K562 (cell line): Measurements from ENCODE around the gene CCL27. TPM values are rescaled to one million over a fixed set of nuclear protein-coding genes. Genes with fewer than 3 reads are reported as not detected.

Source experiments
- BCOR ChIP-seq: fragments of 450-650 bp; IDR thresholded peaks from 2 replicates; pipeline ENCODE4 v1.6.1; 2016
- CBFA2T2 ChIP-seq: fragments of 450-650 bp; conservative IDR thresholded peaks from 2 replicates; pipeline ENCODE4 v1.6.1; 2017; ENCODE audit warnings: mild to moderate bottlenecking
- GTF2B ChIP-seq: IDR thresholded peaks from 2 replicates; pipeline ENCODE4 v1.6.1; 2011; ENCODE audit not compliant: insufficient read length; ENCODE audit errors: extremely low read depth
- NRF1 ChIP-seq, 2 experiments: fragments of 450-650 bp; IDR thresholded peaks in 1 of 2; conservative IDR thresholded peaks in 1 of 2; 2 replicates each; pipeline ENCODE4 v1.6.1; 2014; ENCODE audit warnings: mild to moderate bottlenecking in 2 of 2
- PHF20 ChIP-seq: fragments of 450-650 bp; IDR thresholded peaks from 2 replicates; pipeline ENCODE4 v1.6.1; 2018; ENCODE audit not compliant: partially characterized antibody
- SRSF1 ChIP-seq: fragments of 200-400 bp; formaldehyde crosslinking; IDR thresholded peaks from 2 replicates; pipeline ENCODE4 v1.6.1; 2017; ENCODE audit warnings: mild to moderate bottlenecking, low read depth, low read length, moderate library complexity
- ZKSCAN1 ChIP-seq: fragments of 150-350 bp; IDR thresholded peaks from 2 replicates; pipeline ENCODE4 v1.6.1; 2016; ENCODE audit warnings: low read depth, low read length
- ZNF589 ChIP-seq: fragments of 200-800 bp; sonication (Bioruptor generic); IDR thresholded peaks from 2 replicates; pipeline ENCODE4 v1.6.1; 2016; ENCODE audit warnings: low read depth, missing genetic modification characterization, missing compliant biosample characterization
- ZNF707 ChIP-seq: fragments of 250-450 bp; sonication (Bioruptor Pico); conservative IDR thresholded peaks from 2 replicates; pipeline ENCODE4 v1.8.0; 2022; ENCODE audit warnings: inconsistent platforms, mild to moderate bottlenecking, moderate library complexity
- ZSCAN32 ChIP-seq: fragments of 450-650 bp; formaldehyde crosslinking; IDR thresholded peaks from 2 replicates; pipeline ENCODE4 v1.4.0; 2020; ENCODE audit warnings: mild to moderate bottlenecking, moderate library complexity
- polyA plus RNA-seq, 8 experiments: library from polyadenylated mRNA; depleted of rRNA in 4 of 8; stranded (reverse) in 5 of 8; unstranded in 3 of 8; fragments of >200 nt; fragmentation: Nextera tagmentation in 2 of 8; fragmentation: Illumina TruSeq in 1 of 8; extraction: Ambion mirVana in 2 of 8; extraction: Trizol in 1 of 8; gene quantifications; 2 replicates each; pipeline versions ENCODE4 v1.2.1 to v1.2.3, GENCODE V29; 2011 to 2014; ENCODE audit warnings: inconsistent platforms in 1 of 8, missing spikeins in 1 of 8
- total RNA-seq, 7 experiments: library from RNA; depleted of rRNA in 6 of 7; stranded (reverse); fragments of >200 nt in 6 of 7; fragmentation: Illumina TruSeq in 2 of 7; extraction: Trizol in 2 of 7; gene quantifications; 2 replicates each; pipeline versions ENCODE4 v1.2.1 to v1.2.3, GENCODE V29; 2011 to 2021; ENCODE audit warnings: low replicate concordance in 1 of 7
- TF ChIP-seq, protein P1 (sequence below): IDR thresholded peaks from 2 replicates; pipeline ENCODE4 v1.6.1; 2016; ENCODE audit warnings: missing genetic modification characterization, missing compliant biosample characterization
- TF ChIP-seq, protein P2 (sequence below): fragments of 450-650 bp; IDR thresholded peaks from 2 replicates; pipeline ENCODE4 v1.7.1; 2018; ENCODE audit warnings: mild to moderate bottlenecking, low read depth; ENCODE audit not compliant: partially characterized antibody
- TF ChIP-seq, protein P3 (sequence below): fragments of 250-450 bp; sonication (Bioruptor Pico); IDR thresholded peaks from 2 replicates; pipeline ENCODE4 v1.8.0; 2021; ENCODE audit warnings: borderline replicate concordance, mild to moderate bottlenecking, moderate library complexity; ENCODE audit not compliant: poor library complexity, severe bottlenecking
- TF ChIP-seq, protein P4 (sequence below): sonication (generic); formaldehyde crosslinking; IDR thresholded peaks from 2 replicates; pipeline ENCODE4 v1.8.1; 2022; ENCODE audit warnings: missing genetic modification reagents
- TF ChIP-seq, protein P5 (sequence below): sonication (generic); formaldehyde crosslinking; IDR thresholded peaks from 2 replicates; pipeline ENCODE4 v1.8.1; 2023; ENCODE audit warnings: mild to moderate bottlenecking, missing genetic modification reagents

Gene CCL27
- total and polyA plus RNA-seq, 9 of the 15 experiments (the other 6 are each of a cell fraction or from before 2014, with no cell fraction given): 0.10 to 0.53 (median 0.27) TPM; not detected in 5

DNA sequence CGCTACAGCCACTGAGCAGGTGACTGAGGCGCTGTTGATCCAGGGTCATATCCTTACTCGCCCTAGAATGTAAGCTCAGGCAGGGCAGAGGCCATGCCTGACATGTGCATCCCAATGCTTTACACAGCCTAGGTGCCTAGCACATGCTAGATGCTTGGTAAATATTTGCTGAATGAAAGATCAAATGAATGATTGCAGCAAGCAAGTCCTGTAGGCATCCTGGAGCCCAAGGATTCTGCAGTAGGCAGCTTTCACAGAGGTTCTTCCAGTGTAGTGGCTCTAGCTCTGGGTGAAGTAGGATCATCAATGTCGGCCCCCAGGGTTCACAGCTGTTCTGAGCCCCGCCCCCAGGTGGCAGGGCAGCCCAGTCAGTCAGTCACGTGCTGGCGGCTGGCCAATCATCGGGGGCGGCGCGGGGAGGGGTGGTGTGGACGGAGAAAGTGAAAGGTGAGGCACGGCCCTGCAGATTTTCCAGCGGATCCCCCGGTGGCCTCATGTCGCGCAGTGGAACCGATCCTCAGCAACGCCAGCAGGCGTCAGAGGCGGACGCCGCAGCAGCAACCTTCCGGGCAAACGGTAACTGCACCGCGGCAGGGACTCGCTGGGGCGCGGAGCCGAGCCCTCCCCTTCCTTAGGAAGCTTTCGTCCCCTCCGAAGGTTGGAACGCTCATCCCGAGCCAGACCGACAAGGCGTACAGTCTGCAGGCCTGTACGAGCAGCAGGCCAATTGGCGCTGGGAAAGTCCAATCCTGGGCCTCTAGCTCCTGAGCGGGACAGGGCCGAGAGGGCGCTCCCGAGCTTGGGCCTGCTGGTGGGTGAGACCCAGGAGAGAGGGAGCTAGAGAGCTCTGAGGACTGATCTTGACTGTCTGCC is 16.0 kb downstream of the CCL27 start, which contains the start of gene GALT (continued):
- TF ChIP-seq PHF20 (no peak), SRSF1 (no peak), BCOR (peak; percentile 48; the same call in 1 of the 2 replicates), ZNF707 (CRISPR knock-in tag) (no peak), NRF1 (conservative IDR thresholded peaks at IDR 0.05 in 1 of 2, IDR thresholded peaks at IDR 0.05 in 1 of 2) (peak in 1 of 2 experiments; percentile 57; a peak in 2 of 4 replicates), GTF2B (no peak), ZNF589 (CRISPR knock-in tag) (no peak), CBFA2T2 (peak; percentile 73), ZSCAN32 (CRISPR knock-in tag) (no peak), ZKSCAN1 (no peak)
- TF ChIP-seq, protein P1, sequence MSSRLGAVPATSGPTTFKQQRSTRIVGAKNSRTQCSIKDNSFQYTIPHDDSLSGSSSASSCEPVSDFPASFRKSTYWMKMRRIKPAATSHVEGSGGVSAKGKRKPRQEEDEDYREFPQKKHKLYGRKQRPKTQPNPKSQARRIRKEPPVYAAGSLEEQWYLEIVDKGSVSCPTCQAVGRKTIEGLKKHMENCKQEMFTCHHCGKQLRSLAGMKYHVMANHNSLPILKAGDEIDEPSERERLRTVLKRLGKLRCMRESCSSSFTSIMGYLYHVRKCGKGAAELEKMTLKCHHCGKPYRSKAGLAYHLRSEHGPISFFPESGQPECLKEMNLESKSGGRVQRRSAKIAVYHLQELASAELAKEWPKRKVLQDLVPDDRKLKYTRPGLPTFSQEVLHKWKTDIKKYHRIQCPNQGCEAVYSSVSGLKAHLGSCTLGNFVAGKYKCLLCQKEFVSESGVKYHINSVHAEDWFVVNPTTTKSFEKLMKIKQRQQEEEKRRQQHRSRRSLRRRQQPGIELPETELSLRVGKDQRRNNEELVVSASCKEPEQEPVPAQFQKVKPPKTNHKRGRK (tag): no peak
- TF ChIP-seq, protein P2, sequence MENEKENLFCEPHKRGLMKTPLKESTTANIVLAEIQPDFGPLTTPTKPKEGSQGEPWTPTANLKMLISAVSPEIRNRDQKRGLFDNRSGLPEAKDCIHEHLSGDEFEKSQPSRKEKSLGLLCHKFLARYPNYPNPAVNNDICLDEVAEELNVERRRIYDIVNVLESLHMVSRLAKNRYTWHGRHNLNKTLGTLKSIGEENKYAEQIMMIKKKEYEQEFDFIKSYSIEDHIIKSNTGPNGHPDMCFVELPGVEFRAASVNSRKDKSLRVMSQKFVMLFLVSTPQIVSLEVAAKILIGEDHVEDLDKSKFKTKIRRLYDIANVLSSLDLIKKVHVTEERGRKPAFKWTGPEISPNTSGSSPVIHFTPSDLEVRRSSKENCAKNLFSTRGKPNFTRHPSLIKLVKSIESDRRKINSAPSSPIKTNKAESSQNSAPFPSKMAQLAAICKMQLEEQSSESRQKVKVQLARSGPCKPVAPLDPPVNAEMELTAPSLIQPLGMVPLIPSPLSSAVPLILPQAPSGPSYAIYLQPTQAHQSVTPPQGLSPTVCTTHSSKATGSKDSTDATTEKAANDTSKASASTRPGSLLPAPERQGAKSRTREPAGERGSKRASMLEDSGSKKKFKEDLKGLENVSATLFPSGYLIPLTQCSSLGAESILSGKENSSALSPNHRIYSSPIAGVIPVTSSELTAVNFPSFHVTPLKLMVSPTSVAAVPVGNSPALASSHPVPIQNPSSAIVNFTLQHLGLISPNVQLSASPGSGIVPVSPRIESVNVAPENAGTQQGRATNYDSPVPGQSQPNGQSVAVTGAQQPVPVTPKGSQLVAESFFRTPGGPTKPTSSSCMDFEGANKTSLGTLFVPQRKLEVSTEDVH: no peak
- TF ChIP-seq, protein P3, sequence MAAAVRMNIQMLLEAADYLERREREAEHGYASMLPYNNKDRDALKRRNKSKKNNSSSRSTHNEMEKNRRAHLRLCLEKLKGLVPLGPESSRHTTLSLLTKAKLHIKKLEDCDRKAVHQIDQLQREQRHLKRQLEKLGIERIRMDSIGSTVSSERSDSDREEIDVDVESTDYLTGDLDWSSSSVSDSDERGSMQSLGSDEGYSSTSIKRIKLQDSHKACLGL (CRISPR knock-in tag): no peak
- TF ChIP-seq, protein P4, sequence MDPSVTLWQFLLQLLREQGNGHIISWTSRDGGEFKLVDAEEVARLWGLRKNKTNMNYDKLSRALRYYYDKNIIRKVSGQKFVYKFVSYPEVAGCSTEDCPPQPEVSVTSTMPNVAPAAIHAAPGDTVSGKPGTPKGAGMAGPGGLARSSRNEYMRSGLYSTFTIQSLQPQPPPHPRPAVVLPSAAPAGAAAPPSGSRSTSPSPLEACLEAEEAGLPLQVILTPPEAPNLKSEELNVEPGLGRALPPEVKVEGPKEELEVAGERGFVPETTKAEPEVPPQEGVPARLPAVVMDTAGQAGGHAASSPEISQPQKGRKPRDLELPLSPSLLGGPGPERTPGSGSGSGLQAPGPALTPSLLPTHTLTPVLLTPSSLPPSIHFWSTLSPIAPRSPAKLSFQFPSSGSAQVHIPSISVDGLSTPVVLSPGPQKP (CRISPR knock-in tag): no peak
- TF ChIP-seq, protein P5, sequence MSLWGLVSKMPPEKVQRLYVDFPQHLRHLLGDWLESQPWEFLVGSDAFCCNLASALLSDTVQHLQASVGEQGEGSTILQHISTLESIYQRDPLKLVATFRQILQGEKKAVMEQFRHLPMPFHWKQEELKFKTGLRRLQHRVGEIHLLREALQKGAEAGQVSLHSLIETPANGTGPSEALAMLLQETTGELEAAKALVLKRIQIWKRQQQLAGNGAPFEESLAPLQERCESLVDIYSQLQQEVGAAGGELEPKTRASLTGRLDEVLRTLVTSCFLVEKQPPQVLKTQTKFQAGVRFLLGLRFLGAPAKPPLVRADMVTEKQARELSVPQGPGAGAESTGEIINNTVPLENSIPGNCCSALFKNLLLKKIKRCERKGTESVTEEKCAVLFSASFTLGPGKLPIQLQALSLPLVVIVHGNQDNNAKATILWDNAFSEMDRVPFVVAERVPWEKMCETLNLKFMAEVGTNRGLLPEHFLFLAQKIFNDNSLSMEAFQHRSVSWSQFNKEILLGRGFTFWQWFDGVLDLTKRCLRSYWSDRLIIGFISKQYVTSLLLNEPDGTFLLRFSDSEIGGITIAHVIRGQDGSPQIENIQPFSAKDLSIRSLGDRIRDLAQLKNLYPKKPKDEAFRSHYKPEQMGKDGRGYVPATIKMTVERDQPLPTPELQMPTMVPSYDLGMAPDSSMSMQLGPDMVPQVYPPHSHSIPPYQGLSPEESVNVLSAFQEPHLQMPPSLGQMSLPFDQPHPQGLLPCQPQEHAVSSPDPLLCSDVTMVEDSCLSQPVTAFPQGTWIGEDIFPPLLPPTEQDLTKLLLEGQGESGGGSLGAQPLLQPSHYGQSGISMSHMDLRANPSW: no peak
